NCI-H524 (cell line): Measurements from ENCODE around the gene KCNMA1.

Source experiments
- DNase-seq, 2 experiments: peaks; one replicate each; lab custom pipeline; 2025; lab: John Stamatoyannopoulos, UW

Gene KCNMA1

DNA sequence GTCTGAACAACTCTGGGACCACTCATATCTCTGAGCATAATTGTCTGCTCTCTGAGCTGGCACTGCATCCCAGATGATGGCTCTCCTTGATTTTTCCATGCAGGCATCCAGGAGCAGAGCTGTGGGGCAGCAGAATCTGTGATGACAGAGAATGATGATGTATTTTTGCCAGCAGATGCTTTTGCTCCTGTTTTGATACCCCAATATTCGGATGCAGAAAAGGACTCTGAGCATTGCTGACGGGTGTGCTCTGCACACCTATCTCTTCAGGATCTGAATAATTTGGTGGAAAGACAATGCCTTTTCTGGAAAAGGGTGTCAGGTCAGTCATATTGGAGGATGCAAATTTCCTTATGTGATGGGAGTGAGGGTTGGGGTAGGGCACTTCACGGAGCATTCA, 735.9 kb downstream of the KCNMA1 start:
- no peak for DNase-seq

DNA sequence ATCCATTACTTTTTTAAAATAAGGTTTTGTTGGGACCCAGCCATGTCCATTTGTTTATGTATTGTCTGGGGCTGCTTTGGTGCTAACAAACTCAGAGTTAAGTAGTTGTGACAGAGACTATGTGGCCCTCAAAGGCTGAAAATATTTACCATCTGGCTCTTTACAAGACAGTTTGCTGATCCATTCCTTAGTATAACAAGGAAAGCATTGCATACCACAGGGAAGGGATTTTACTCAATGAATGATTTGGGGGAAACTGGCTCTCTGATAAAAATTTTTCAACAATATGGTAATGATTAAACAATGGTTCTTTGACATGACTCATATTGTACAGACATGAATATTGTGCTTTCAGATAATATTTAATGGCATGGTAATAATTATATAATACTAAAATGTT, 738.1 kb downstream of the KCNMA1 start:
- DNase-seq, result peak in 1 of 2 experiments; percentile 4

DNA sequence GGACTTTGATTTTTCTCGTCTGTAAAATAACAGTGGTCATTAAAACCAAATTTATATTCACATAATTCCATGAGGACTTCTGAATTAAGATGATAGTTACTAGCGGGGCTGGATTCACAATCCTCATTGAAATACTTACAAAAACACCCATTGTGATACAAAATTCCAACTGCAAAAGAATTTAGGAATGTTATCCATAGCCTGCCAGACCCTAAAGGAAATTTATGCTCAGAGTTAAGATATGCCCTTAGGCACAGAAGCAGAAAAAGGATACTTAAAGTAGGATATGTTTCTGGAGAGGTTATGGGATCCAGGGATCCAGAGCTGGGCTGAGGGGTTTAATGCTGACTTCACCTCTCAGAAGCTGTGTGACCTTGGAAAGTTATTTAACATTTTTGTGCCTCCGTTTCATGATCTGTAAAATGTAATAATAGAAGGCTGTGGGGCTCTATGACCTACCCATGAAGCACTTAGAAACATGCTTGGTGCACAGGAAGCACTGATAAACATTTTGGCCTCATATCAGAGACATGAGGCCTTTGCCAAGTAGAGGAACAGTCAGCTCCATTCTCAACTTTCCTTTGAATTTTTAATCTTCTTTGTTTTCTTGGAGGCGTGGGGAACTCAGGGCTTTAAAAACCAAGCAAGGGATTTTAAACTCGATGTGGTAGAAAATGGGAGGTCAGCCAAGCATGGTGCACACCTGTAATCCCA, 744.7 kb downstream of the KCNMA1 start:
- DNase-seq, result no peak

DNA sequence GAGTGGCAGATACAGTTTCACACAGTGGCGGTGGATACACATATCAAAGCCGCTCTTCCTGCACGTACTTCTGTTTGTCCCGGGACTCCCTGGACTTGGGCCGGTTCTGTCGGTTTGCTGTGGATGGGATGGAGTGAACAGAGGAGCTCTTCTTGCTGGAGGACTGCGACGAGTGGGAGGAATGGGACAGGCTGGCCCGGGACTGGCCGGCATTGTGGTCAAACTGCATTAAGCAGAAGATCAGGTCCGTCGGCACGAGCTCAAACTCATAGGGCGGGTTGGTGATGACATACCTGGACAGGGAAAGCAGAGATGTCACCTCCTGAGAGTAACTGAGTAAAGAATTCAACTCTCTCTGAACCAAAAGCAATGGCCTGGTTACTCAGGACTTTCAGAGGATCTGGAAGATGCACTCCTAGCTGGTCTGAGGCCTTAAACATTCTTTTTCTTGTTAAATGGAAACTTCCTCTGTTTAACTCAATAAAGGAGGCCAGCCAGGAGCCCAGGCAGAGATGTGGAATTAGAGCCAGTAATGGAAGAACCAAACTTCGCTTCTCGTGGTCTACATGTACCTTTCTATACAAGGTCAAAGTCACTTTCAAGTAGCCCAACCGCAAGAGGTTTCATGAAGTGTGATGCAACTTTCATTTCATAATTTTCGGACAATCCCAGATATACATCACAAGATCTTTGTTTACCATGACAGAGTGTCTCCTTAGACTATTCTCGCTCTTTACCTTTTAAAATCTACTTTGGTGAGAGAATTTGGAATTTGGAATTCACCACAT, 750.2 kb downstream of the KCNMA1 start:
- no peak for DNase-seq

DNA sequence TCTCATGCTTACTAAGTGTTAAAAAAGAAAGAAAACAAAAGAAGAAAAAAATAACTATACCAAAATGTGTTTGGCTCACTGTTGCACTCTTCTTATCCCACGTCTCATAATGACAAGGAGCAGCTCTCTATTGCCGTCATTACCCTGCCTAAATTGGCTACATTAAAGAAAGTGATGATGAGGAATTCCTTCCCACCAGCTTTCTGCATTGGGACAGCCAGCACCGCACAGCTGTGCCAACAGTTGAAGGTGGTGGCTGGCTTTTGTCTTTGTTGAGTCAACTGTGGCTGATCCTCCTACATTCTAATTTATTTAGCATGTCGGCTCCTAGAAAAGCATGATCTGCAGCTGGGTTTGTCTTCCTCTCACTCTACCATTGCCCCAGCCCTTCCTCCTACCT, 751.8 kb downstream of the KCNMA1 start:
- no peak for DNase-seq

DNA sequence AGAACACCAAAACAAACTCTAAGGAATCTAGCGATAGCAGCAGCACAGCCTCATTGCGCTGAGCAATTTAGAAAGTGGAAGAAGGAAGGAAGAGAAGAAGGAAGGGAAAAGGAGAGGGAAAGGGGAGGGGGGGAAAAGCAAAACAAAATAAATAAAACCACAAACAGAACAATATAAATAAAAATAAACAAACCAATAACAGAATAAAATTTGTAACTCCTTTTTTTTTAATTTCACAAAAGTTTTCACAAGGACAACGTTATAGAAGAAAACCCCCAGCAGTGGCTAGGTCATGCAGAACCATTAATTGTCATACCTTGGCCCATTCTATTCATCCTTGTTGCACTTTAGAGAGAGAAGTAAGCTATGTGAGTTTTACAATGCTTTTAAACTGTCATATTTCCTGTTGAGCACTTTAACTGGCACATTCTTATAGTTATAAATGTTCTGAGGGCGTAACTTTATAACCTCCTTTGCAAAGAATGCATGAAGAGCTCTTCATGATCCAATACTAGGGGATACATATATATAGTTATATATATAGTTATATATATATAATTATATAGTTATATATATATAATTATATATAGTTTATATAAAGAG, 752.8 kb downstream of the KCNMA1 start:
- no peak for DNase-seq

DNA sequence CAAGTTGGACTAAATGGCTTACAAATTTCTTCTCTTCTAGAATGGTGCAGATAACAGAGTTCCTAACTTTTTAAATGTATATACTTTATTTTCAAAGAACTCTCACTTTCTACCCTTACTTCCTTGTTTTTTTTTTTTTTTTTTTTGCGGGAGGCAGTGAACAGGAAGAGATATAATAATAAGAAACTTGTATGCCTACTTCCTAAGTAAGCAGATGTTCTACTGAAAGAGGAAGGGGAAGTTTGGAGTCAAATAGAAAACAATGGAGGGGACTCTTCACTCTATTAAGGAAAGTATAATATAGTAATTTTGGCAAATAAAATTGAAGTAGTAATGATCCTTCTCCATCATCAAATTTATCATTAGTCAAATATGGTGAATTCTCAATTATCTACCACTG, 754.0 kb downstream of the KCNMA1 start:
- no peak for DNase-seq

DNA sequence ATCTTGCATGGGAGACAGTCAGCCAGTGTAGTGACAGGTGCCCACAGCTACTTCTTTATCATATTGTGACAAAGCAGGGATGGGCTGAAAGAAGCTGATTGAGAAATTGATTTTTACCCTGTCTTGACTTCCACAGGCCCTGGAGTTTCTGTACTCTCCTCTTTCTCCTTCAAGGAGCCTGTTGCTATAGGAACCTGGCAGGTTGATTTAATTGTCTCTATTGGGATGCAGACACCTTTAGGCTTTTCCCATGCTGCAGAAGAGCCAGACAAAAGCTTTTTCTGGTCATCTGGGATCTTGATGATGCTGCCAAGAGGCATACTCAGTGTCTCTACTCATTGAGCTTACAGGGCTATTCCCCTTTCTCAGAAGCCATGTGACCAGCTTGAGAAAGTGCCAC, 754.8 kb downstream of the KCNMA1 start:
- DNase-seq, result no peak

DNA sequence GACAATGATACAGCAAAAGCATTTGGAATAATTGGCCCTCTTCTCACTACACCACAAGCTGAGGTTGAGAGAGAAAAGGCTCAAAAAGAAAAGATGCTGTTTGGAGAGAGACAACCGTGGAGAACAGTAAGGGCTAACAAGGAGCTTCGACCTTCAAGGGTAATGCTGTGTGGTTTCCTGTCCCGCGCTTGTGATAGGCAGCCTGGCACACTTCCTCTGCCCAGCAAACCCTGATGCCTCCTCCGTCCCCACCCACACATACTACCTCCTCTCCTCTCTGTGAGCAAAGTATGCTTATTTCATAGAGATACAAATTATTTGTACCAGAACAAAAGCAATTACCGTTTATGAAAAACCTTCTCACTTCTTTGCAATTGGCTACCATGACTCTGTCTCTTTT, 755.4 kb downstream of the KCNMA1 start:
- DNase-seq, result no peak

DNA sequence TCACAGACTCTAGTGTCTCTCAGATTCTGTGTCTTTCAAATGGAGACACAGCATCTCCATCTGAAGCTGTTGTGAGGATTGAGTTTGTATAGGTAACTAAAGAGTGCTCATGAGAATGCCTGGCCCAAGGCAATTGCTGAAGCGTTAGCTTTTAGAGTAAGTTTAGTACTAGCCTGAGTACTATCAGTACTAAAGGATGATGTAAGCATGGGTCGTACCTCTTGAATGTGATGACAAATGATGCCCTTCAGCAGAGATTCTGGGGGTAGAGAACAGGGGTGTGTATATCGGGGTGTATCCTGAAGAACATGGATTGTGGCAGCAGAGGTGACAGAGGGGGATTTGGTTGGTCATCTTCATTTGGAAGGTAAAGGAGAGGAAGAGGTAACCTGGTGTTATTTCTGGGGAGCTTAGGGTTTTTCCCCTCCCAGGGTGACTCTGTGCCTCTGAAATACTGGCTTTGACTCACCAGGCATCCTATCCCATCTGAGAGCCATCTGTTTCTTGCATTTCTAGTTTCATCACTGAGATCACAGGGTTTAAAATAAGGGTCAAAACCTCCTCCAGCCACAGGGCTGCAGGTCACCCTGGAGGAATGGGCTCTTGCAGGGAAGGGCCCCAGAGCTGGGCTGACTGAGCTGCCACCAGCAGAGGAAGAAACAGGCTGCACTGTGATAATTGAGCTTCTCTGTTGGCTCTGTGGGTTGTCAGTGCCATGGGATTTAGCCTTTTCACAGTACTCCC, 756.0 kb downstream of the KCNMA1 start:
- no peak for DNase-seq

DNA sequence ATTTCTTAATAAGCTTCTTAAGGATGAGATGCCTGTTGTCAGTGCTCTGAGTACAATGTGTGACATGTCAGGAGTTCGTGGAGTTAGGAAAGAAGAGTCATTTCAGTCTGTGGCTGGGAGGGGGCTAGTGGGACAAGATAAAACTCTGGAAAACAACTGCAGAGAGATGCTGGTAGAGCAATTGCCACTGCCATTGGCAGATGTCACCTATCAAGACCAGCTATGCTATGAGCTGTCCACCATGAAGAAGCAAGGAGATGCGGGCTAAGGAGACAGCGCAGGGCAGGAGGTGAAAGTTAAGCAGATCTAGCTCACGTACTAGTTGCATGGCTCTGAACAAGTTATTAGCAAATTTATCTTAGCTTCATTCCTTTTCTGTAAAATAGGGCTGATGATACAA, 756.7 kb downstream of the KCNMA1 start:
- no peak for DNase-seq

DNA sequence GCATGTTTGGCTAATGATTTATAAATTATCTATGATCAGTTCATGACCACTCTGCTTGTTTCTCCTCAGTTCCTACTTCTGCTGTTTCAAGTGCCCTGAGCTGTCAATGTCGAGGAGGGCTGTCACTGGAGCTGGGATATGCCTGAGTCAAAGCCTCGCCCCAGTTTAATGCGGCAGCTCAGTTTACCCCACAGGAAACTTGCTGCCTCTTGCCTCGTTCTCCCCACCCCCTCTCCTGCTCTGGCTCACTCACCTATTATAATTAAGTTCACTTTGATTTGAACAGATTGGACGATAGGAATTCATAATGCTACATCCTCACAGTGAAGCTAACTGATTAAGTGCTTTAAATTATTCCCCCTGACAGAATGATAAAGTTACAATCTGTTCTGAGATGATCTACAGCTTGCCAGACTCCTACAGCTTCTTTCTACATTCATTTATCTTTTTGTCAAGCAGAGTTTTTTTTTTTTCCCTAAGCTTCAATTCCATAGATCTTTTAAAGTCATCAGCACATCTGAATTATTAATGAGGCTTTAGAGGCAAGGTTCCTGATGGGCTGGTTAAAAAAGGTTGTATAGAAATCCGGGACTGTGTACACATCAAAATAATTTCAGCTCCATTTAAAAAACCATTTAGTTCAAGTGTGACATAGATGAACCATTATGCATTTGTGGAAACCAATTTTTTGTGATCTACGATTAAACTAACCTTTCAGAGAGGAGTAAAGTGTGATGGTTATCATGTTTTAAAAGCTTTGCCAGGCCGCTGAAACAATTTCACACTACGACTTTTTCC, 758.3 kb downstream of the KCNMA1 start:
- no peak for DNase-seq

DNA sequence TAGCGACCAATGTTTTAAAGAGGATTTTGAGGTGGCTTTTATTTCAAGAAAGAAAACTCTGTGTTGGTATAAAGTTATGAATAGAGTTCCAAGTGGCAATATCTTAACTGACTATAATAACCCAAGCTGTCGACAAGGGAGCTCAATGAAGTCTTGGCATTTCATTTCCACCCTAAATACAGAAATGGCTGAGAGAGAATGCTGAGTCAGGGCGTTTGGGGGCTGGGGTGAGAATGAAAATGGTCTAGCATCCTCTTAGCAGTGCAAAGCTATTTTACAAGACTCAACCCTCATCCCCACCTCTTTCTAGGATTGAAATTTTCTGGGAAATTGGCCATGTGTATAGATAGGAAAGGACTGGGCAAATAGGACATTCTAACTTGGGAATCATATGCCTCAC, 759.1 kb downstream of the KCNMA1 start:
- no peak for DNase-seq

DNA sequence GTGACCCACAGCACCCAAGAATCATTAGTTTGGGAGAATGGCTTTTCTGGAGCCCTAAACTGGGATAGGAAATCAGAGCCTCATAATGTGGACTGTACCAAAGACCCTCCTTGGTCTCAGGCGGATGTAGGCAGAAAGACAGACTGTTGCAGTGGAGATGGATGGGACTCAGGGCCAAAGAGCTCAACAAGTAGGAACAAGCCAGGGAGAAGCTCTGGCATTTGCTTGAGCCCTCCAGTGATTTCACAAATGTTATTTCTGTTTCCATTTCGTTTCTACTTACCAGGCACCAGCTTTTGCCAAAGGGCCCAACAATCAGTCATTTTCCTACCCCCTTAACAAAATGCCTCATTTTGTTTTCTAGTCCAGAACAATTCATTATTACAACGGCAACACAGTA, 762.7 kb downstream of the KCNMA1 start:
- DNase-seq, result no peak

DNA sequence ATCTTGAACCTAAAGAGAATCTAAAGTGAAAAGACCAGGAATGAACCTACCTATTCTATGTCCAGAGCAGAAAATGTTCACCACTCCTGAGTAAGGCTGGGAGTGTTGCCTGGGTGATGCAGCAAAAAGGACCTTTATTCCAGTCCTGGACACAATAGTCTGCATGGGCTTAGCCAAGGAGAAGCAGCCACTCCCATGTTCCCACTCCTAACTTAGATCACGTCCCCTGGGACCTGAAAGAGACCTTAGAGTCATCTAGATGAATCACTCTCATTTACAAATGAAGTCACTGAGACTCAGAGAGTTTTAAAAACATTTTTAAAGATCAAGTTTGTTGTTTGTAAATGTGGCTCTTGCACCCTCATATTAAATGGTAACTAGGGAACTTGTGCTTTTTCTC, 763.4 kb downstream of the KCNMA1 start:
- no peak for DNase-seq

DNA sequence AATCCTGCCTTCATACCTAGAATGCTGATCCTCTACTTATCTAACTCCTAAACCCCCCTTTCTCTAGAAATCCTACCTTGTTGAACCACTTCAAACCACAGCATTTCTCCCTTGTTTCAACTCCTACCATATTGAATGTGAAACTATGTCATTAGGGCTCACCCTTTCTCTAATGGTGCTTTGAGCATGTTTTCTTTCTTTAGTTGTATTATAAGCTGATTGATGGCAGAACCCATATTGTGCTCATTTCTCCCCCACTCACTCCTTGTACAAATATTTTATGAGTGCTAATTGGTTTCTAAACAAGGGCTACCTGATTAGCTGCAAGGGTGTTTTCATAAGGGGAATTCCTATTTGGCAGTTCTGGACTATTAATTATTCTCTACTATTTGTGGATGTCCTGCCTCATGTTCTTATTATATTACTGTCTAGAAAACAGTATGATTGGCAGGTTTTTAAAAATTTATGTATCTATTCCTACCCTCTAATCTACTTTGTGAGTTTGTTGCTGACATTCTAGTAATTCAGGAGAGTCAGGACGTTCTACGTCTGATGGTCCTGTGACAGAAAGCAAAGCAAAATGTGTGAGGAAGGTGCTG, 765.8 kb downstream of the KCNMA1 start:
- DNase-seq, result peak; percentile 4 to 64

DNA sequence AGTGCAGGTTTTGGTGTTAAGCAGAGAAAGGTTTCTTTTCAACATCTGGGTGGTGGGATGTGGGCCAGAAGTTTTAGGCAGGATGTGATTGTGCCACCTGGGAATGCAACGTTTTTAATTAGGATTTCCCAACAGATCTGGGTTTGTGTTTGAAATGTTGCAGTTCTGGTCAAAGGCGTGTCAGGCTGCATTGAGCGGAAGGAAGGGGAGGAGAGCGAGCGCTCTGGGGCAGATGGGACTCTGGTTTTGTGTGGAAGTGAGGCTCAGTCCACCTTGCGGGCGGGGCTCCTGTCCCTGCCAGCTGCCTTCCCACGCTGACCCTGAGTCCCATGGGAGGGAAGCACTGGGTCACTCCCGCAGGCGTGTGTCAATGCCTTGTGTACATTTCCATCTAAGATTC, 767.7 kb downstream of the KCNMA1 start:
- DNase-seq, result no peak

DNA sequence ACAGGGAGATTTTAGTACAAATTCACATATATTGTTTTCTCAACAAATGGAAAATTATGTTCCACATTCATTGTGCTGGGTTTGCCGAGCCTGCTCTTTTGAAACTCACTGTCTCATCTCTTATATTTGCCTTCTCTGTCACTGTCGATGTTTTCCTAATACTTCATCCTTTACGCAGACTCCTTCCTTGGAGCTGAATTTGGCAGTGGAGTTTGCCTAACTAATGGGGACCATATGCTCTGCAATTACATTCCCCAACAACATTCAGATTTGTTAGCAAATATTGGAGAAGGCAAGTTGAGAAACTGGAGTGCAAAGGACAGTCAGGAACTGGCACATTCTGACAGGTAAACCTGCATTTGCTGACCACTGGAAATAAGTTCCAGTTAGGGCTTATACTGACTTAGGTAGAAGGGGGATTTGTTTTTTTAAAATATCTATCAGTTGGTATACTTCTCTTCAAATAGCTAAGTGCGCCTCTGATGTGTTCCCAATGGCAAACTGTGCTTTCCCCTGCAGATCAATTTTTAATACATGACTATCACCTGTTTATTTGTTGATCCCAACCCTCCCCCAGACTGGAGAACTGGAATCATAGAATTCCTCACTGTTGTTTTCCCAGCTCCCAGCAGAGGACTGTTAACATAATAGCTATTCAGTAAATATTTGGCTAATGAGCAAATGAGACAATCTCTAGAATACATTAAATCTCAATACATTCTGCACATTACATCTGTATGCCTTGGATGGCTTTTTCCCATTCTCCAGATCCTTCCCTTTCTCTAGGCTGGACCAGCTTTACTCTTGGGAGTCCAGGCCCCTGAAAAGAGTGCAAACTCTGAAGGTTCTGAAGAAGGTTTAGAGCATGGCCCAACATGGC, 769.3 kb downstream of the KCNMA1 start:
- DNase-seq, result no peak

DNA sequence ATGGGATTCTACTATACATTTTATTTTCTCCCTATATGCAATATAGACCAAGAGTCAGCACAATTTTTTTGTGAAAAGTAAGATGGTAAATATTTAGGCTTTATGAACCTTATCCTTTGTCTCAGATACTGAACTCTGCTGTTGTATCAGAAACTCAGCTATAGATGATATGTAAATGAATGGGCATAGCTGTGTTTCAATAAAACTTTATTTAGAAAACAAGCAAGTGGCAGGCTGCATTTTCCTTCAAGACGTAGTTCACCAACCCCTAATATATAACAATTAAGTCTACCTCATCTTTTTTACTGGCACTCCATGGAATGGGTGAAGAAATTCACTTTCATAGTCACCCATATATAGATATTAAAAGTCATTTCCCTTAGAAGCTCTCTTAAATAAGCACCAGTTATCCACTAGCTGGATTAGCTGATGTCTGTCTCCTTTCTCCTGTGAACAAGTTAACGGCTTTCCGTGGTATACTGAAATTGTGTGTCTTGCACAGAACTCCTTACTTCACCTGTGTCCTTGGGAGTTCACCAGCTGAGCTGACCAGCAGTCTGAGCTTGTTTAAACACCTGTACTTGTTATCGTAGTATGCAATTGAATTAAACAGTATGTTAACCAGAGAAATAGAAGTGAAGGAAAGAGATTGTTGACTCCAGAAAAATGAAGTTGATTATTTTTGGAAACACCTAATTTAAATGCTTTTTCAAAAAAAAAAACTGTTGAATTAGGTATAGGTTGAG, 770.6 kb downstream of the KCNMA1 start:
- no peak for DNase-seq

DNA sequence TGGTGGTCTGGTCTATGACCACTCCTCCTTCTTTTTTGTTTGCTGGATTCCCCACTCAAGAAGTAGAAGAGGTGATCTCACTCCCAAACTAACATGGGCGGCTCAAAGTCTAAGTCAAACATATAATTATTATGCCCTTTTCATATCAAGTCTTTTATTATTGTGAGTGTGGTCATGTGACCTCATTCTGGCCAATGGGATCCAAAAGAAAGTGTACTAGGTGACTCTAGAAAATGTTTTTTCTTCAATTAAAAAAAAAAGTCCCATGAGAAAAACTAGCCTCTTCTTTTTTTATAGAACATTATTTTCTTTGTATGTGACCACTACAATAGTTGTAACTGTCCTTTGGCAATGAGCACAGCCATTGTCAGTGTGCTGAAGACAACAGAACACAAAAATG, 772.7 kb downstream of the KCNMA1 start:
- DNase-seq, result no peak
